Choroid plexus epithelial cell (primary cell): ENCODE measurements around the gene DNLZ.

Experiments used
- DNase-seq: peaks from one replicate; pipeline ENCODE4 v3.0.0-alpha.2; 2010; ENCODE audit warnings: low read depth
- H3K4me3 ChIP-seq: 2 replicates; pipeline ENCODE4 v1.5.1; 2011; ENCODE audit warnings: low read depth, mild to moderate bottlenecking, control low read depth, low read length, moderate library complexity
- TF ChIP-seq, protein P1 (sequence below): conservative IDR thresholded peaks from 2 replicates; pipeline ENCODE4 v1.5.1; 2011; ENCODE audit warnings: low read depth, mild to moderate bottlenecking, control low read depth, inconsistent platforms, low read length, moderate library complexity

Gene DNLZ

DNA sequence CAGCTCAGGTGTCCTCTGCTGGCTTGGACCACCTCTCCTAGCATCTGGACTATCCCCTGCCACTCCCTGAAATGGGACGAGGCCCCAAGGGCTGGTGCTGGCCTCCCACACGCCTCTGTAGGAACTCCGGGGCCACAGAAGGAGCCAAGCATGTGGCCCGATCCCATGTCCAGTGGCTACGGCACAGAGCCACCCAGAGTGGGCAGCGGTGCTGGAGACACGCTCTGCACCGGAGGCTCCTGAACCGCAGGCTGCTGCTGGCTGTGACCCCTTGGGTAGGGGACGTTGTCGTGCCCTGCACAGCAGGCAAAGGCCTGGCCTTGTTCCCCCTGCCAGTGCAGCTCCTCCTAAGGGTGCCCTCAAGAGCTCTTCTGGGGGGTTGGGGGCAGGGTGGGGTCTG, 16.3 kb upstream of the DNLZ start:
- TF ChIP-seq, protein P1, sequence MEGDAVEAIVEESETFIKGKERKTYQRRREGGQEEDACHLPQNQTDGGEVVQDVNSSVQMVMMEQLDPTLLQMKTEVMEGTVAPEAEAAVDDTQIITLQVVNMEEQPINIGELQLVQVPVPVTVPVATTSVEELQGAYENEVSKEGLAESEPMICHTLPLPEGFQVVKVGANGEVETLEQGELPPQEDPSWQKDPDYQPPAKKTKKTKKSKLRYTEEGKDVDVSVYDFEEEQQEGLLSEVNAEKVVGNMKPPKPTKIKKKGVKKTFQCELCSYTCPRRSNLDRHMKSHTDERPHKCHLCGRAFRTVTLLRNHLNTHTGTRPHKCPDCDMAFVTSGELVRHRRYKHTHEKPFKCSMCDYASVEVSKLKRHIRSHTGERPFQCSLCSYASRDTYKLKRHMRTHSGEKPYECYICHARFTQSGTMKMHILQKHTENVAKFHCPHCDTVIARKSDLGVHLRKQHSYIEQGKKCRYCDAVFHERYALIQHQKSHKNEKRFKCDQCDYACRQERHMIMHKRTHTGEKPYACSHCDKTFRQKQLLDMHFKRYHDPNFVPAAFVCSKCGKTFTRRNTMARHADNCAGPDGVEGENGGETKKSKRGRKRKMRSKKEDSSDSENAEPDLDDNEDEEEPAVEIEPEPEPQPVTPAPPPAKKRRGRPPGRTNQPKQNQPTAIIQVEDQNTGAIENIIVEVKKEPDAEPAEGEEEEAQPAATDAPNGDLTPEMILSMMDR: no peak
- no peak overlapping the region for H3K4me3 ChIP-seq
- DNase-seq: no peak

DNA sequence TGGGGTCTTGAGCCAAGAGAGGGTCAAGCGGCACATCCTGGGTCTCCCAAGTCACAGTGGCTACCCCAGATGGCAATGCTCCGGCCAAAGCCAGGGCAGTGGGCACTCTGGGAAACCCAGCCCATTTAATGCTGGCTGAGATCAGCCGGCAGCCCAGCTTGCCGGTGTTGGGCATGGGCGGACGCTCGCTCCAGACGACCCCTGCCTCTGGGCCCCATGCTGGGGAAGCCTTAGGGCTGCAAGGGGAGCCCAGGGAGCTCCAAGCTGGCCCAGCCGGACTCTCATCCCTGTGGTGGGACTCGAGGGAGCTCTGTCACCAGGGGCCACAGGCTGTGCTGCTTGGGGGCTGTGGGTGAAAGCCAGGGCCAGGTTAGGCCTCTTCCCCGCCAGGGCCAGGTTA, 15.9 kb upstream of the DNLZ start:
- TF ChIP-seq, protein P1: no peak
- no peak overlapping the region for H3K4me3 ChIP-seq
- DNase-seq: no peak

DNA sequence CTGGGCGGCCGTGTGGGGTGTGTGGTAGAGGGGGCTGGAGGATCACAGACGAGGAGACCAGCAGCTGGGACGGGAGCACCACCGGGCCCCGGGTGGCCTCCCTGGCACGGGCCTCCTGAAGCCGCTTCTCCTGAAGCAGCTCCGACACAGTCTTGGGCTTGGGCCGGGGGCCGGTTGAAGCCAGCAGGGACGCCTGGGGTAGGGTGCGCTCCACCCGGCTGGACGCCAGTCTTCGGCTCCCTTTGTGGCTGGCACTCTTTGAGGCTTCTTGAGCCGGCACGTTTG, 15.4 kb upstream of the DNLZ start:
- no peak overlapping the region for H3K4me3 ChIP-seq
- TF ChIP-seq, protein P1: no peak

DNA sequence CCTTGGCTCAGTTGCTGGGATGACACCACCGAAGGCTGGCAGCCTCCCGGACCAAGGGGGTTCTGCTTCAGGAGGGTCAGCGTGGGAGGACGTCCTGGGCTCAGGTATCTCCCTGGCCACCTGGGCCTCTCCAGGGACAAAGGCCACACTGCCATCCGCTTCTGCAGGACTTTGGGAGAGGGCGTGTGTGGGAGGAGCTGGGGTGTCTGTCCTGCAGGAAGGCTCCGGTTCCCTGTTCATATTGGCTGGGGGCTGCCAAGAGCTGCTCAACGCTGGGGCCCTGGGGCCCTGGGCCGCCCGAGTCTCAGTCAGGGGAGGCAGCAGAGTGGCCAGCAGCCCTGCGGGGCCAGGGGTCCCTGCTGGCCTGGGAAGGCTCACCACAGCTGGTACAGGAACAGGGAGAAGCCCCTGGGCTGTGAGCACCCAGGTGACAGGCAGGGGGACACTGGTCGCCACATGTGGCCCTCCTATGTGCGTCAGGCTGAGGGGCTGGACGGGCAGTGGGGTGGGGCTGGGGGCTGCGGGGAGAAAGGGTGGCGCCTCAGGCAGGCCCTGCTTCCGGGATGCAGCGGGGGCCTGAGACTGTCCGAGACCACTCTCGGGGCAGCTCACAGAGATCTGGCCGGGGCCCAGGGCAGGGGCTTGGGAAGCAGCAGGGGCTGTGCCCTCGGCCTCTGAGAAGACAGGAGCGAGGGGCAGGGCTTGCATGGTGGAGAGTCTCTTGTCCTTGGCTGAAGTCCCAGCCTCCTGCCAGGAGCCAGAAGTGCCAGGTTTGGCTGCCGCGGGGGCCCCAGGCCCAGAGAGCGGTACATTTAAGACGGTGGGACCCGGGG, 14.8 kb upstream of the DNLZ start:
- TF ChIP-seq, protein P1: no peak
- DNase-seq: no peak
- no peak overlapping the region for H3K4me3 ChIP-seq

More for the DNA sequence above, 15.4 kb upstream of the DNLZ start:
- DNase-seq: no peak

DNA sequence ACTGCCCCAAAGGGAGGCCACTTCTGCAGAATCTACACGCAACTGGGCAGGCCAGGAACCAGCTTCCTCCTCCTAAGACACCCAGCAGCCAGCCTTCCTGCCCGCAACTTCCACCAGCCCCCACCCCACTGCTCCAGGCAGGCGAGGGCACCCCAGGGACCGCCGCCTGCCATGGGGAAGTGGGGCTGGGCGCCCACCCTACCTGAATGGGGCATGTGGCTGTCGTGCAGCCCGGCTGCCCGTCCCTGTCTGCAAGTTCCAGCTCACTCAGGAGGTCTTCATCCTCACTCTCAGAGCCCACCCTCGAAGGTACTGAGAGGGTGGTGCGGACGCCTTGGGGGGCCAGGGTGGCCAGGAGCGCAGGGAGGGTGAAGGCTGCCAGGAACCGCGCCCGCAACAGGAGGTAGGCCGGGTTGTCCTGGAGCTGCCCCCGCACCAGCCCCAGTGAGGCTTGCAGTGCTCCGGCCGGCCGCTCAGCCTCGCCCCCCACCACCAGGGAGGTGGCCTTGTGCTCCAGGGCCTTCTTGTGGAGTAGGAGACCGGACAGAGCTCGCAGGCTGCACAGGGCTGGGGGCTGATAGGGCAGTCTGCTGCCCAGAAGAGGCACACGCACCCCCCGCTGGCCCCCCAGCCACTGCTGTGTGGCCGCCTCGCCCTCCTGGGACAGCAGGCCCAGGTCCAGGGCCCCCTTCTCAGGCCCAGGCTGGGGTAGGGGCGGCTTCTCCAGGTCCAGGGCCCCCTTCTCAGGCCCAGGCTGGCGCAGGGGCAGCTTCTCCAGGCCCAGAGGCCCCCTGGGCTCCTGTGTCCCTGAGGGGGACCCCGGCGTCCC, 14.0 kb upstream of the DNLZ start:
- H3K4me3 ChIP-seq: no peak overlapping the region
- DNase-seq: no peak
- TF ChIP-seq, protein P1: no peak

DNA sequence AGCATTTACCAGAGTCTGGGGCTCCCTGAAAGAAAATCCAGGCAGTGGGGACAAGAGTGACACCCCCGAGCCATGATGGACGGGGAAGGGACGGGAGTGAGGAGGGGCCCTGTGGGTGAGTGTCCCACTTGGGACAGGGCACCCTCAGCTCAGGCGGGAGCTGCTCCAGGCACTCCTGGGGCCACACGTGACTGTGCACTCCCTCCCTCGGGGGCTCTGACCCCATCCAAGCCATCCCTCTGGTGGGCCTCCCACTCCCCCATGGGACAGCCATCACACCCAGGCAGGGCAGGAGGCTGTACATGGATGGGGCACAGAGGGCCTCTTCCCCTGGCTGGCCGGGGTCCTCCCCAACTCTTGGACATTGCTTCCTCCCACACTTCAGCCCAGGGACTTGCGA, 12.9 kb upstream of the DNLZ start:
- TF ChIP-seq, protein P1: no peak
- no peak for DNase-seq

More for the DNA sequence above, 12.9 kb upstream of the DNLZ start:
- H3K4me3 ChIP-seq: no peak overlapping the region
